Tibial nerve (tissue), 4 donors: Measurements from ENCODE around the gene P3R3URF.

Experiments used
- CTCF ChIP-seq, 5 experiments: fragments of 200-600 bp in 3 of 5; fragments of 450-650 bp in 2 of 5; sonication (generic) in 3 of 5; IDR thresholded peaks; one replicate each; pipeline ENCODE4 v1.5.1; 2016 to 2019; ENCODE audit warnings: antibody characterized with exemption in 5 of 5, mild to moderate bottlenecking in 3 of 5, moderate library complexity in 2 of 5
- EP300 ChIP-seq, 2 donors: sonication (generic); formaldehyde crosslinking; IDR thresholded peaks; one replicate each; pipeline ENCODE4 v1.6.1; 2017; ENCODE audit warnings: antibody characterized with exemption in 2 of 2, mild to moderate bottlenecking in 1 of 2
- POLR2A ChIP-seq, 2 donors: fragments of 450-650 bp; IDR thresholded peaks; one replicate each; pipeline ENCODE4 v1.6.1; 2017; ENCODE audit warnings: antibody characterized with exemption in 2 of 2, mild to moderate bottlenecking in 2 of 2, moderate library complexity in 2 of 2

GRCh38 chr1:46206399-46206798, 30.1 kb upstream of the P3R3URF start:
- no peak for TF ChIP-seq CTCF (IDR thresholded peaks at IDR 0.05)
- no peak for TF ChIP-seq POLR2A (IDR thresholded peaks at IDR 0.05)
- no peak for TF ChIP-seq EP300 (IDR thresholded peaks at IDR 0.05)
